GM23248 (cell line): ENCODE results near the gene MALAT1.
"Not testable (repeated sequence)": the region's sequence is repeated elsewhere in the genome, so short reads cannot be mapped to it uniquely, and the experiment has no call there.

Source experiments
- EZH2 ChIP-seq: fragments of 200-600 bp; sonication (generic); IDR thresholded peaks from 2 replicates; pipeline ENCODE4 v1.6.1; 2018; ENCODE audit warnings: antibody characterized with exemption, mild to moderate bottlenecking; ENCODE audit not compliant: insufficient read depth, poor library complexity, severe bottlenecking
- EZH2phosphoT487 ChIP-seq: fragments of 200-600 bp; sonication (generic); IDR thresholded peaks from 2 replicates; pipeline ENCODE4 v1.6.1; 2018; ENCODE audit warnings: antibody characterized with exemption, moderate library complexity, mild to moderate bottlenecking, low read depth; ENCODE audit not compliant: insufficient read depth

GRCh38 chr11:65512311-65512710 is 13.5 kb downstream of the MALAT1 start:
- TF ChIP-seq EZH2phosphoT487, EZH2: not testable (repeated sequence)
